ENCODE results near the gene ABHD12.

Gene ABHD12

GRCh38 chr20:25397821-25398220, 7.2 kb upstream of the ABHD12 start:
- TF ChIP-seq CTCF (IDR thresholded peaks at IDR 0.05; ENCODE audit: insufficient read depth, missing control alignments), result no peak
- DNase-seq (ENCODE audit: insufficient read length, low spot score) (no peak), FAIRE-seq (no peak)

DNA sequence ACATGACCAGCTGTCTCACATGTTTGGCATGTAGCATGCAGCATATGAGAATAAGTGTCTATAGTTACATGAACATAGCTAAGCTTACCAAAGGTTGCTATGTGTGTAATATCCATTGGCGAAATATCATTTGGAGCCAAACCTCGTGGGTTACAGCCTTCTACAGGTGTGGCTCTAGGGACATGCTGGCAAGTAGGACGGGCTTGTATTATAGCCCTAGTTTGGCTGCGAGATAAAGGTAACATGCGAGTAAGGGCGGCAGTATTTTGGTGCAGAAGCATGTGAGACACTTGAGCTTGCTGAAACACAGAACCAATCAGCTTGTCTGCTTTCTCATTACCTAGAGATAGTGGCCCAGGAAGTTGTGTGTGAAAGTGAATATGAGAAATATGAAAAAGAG, 6.5 kb upstream of the ABHD12 start:
- TF ChIP-seq CTCF (IDR thresholded peaks at IDR 0.05; ENCODE audit: insufficient read depth, missing control alignments), result no peak
- DNase-seq (ENCODE audit: insufficient read length, low spot score) (no peak), FAIRE-seq (no peak)

- FAIRE-seq, result no peak
- no peak for TF ChIP-seq CTCF (IDR thresholded peaks at IDR 0.05; ENCODE audit: insufficient read depth, missing control alignments)
These were observed 4.4 kb upstream of the ABHD12 start for GRCh38 chr20:25394996-25395395.

DNA sequence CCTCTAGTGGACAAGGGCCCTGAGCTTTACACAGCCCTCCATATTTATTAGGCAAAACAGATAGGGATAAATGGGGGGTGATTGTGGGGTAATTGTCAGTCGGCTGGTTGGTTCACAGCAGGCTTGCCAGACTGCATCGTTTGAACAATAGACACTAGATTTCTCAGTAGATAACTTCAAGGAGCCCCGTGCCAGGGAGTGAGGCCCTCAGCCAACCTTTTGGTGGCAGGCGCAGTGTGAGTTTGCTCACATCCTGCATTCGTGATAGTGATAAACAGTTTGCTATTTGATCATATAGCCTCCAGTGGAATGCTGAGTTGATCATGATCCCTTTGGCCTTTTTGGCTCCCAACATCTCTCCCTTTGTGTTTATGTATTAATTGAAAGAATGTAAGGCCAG, 3.6 kb upstream of the ABHD12 start:
- TF ChIP-seq CTCF (IDR thresholded peaks at IDR 0.05; ENCODE audit: insufficient read depth, missing control alignments), result no peak
- no peak for DNase-seq (ENCODE audit: insufficient read length, low spot score)
- FAIRE-seq, result no peak

More at GRCh38 chr20:25394996-25395395, 4.4 kb upstream of the ABHD12 start:
- no peak for DNase-seq (ENCODE audit: insufficient read length, low spot score)

DNA sequence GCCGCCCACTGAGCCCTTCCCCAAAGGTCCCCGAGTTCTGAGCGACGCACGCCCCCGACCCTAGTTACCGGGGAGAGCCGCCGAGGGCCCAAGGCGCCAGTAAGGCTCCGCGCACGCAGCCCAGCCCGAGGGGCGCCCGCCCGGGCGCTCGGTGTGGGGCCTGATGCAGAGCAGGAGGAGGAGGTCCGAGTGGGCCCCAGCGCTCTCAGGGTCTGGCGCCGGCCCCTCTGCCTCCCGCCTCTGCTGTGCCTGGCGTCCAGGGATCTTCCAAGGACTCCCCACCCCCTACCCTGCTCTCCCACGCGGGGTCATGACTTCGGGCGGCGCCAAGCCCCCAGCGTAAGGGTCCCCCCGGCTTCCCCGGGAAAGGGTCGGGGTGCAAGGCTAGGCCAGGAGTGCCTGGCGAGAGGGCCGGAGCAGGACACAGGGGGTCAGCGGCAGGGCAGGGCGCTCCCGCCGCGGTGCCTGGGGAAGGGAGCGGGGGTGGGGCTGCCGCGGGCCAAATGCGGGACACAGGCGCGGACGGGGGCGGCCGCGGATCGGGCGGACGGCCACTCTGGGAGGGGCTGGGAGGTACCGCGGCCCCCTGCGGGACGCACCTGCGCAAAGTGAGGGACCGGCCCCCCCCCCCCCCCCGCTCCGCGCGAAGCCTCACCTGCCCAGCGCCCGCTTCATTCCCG, 637 bp downstream of the ABHD12 start:
- DNase-seq (ENCODE audit: insufficient read length, low spot score) (no peak), FAIRE-seq (no peak)
- no peak for TF ChIP-seq CTCF (IDR thresholded peaks at IDR 0.05; ENCODE audit: insufficient read depth, missing control alignments)

GRCh38 chr20:25389401-25389857, 1.2 kb downstream of the ABHD12 start:
- FAIRE-seq (no peak), DNase-seq (ENCODE audit: insufficient read length, low spot score) (no peak)
- TF ChIP-seq CTCF (IDR thresholded peaks at IDR 0.05; ENCODE audit: insufficient read depth, missing control alignments), result no peak

- DNase-seq (ENCODE audit: insufficient read length, low spot score), result no peak
- FAIRE-seq, result no peak
- TF ChIP-seq CTCF (IDR thresholded peaks at IDR 0.05; ENCODE audit: insufficient read depth, missing control alignments), result no peak
These were observed 7.8 kb downstream of the ABHD12 start for GRCh38 chr20:25382704-25383370.
